HG03575 (cell line): ENCODE measurements around the gene TLCD5.

Source experiments
- ATAC-seq: cut with Tn5 transposase; IDR thresholded peaks from one replicate; pipeline ENCODE4 v1.9.1; 2021; ENCODE audit not compliant: unreplicated experiment, insufficient number of reproducible peaks, low FRiP score; ENCODE audit errors: extremely low read depth

The TLCD5 gene

GRCh38 chr11:120335556-120335907, 10.4 kb downstream of the TLCD5 start:
- ATAC-seq: no peak

- ATAC-seq: no peak
Observed at GRCh38 chr11:120335908-120336640, 11.0 kb downstream of the TLCD5 start, which contains the start of gene ARHGEF12. TSS of gene ARHGEF12 (plus strand) at chr11:120336413. CDS start at chr11:120337244, 831 bp downstream.

GRCh38 chr11:120336641-120337354, 11.7 kb downstream of the TLCD5 start:
- no peak for ATAC-seq

- no peak for ATAC-seq
Observed at GRCh38 chr11:120337355-120338106, 12.4 kb downstream of the TLCD5 start.

GRCh38 chr11:120338107-120338933, 13.2 kb downstream of the TLCD5 start:
- ATAC-seq: no peak

- ATAC-seq: no peak
Observed at GRCh38 chr11:120339394-120339890, 14.3 kb downstream of the TLCD5 start.

- no peak for ATAC-seq
Observed at GRCh38 chr11:120340529-120340928, 15.4 kb downstream of the TLCD5 start.

- no peak for ATAC-seq
Observed at GRCh38 chr11:120342226-120342625, 17.1 kb downstream of the TLCD5 start.

- no peak for ATAC-seq
Observed at GRCh38 chr11:120342678-120343077, 17.6 kb downstream of the TLCD5 start.

GRCh38 chr11:120343429-120343828, 18.3 kb downstream of the TLCD5 start:
- ATAC-seq: no peak

- no peak for ATAC-seq
Observed at GRCh38 chr11:120344302-120345004, 19.4 kb downstream of the TLCD5 start.

GRCh38 chr11:120346233-120346632, 21.1 kb downstream of the TLCD5 start:
- ATAC-seq: no peak

GRCh38 chr11:120350637-120351036, 25.5 kb downstream of the TLCD5 start:
- ATAC-seq: no peak

GRCh38 chr11:120352405-120352804, 27.3 kb downstream of the TLCD5 start:
- no peak for ATAC-seq

- ATAC-seq: no peak
Observed at GRCh38 chr11:120354068-120354467, 29.0 kb downstream of the TLCD5 start.

- ATAC-seq: no peak
Observed at GRCh38 chr11:120354779-120355178, 29.7 kb downstream of the TLCD5 start.

GRCh38 chr11:120357620-120358019, 32.5 kb downstream of the TLCD5 start:
- no peak for ATAC-seq

GRCh38 chr11:120358729-120359128, 33.6 kb downstream of the TLCD5 start:
- no peak for ATAC-seq
